NCI-H345 (cell line): ENCODE measurements around the gene CD248.
"Not testable (repeated sequence)": the region's sequence is repeated elsewhere in the genome, so short reads cannot be mapped to it uniquely, and the experiment has no call there.

ENCODE experiments used
- DNase-seq: peaks from one replicate; lab custom pipeline; 2025; lab: John Stamatoyannopoulos, UW

Gene CD248, protein sequence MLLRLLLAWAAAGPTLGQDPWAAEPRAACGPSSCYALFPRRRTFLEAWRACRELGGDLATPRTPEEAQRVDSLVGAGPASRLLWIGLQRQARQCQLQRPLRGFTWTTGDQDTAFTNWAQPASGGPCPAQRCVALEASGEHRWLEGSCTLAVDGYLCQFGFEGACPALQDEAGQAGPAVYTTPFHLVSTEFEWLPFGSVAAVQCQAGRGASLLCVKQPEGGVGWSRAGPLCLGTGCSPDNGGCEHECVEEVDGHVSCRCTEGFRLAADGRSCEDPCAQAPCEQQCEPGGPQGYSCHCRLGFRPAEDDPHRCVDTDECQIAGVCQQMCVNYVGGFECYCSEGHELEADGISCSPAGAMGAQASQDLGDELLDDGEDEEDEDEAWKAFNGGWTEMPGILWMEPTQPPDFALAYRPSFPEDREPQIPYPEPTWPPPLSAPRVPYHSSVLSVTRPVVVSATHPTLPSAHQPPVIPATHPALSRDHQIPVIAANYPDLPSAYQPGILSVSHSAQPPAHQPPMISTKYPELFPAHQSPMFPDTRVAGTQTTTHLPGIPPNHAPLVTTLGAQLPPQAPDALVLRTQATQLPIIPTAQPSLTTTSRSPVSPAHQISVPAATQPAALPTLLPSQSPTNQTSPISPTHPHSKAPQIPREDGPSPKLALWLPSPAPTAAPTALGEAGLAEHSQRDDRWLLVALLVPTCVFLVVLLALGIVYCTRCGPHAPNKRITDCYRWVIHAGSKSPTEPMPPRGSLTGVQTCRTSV

DNA sequence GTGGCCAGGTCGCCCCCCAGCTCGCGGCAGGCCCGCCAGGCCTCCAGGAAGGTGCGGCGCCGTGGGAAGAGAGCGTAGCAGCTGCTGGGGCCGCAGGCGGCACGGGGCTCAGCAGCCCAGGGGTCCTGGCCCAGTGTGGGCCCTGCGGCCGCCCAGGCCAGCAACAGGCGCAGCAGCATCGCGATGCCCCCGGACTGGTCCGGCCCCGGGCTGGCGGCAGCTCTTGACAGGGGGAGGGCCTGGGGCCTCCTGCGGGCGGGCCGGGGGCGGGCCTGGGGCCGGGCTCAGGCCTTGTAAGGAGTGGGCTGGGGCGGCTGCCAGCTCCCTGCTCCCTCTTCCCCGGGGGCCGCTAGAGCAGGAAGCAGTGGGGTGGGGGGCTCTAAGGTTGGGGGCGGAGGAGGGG is at the start of gene CD248:
CD248 (minus strand) TSS at position 196 of the 403 bp plus-strand sequence; CDS start at position 179, 17 bp downstream.
- DNase-seq: no peak

DNA sequence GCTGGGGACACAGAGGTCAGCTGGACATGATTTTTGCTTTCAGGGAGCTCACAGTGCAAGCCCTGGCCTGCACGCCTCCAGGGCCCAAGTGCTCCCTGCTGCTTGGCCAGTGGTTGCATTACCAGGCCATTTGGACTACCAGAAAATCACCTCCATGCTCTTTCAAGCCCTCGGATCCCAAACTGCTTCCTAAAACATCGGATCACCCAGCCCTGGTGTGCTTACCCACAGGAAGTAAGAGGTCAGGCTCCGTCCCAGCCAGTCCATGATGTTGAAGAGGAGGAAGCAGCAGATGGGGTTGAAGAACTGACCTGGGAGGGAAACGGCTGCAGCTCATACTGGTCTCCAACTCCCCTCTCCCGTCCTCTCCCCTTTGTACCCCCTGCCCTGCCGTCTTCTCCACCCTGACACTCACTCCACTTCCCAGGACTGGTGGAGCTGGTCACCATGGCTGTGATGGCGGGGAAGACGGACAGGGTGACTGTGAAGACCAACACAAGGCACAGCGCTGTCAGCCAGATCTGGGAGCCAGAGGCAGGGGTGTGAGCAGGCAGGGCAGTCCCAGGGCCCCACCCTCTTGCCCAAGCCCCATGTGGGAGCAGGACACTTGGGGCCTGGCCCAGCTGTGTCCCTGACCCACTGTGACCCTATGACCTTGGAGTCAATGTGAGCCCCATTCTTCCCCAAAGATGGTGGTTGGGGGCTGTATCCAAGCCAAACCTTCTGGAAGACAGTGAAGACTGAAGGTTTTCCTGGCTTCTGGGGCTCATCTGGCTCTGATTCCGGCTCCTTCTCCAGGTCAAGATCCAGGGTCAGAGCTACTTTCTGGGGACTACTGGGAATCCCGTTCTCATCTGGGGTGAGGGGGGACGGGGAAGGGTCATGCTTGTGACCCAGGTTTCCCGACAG is 49.1 kb upstream of the CD248 start:
- no peak for DNase-seq

DNA sequence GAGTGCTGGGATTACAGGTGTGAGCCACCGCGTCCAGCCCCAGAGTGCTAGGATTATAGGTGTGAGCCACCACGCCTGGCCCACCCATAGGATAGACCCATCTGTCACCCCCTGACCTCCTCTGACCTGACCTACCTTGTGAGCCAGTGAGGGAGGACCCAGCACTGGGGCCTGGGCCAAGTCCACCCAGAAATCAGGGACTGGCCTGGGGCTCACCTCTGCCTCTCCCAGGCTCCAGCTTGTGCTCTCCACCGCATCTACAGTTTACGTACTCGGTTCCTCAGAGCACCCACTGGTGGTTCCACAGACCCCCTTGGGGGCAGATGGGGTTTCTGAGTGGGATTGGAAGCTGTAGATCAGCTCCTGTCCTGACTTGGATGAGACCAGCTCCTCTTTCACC is 48.3 kb upstream of the CD248 start:
- no peak for DNase-seq

DNA sequence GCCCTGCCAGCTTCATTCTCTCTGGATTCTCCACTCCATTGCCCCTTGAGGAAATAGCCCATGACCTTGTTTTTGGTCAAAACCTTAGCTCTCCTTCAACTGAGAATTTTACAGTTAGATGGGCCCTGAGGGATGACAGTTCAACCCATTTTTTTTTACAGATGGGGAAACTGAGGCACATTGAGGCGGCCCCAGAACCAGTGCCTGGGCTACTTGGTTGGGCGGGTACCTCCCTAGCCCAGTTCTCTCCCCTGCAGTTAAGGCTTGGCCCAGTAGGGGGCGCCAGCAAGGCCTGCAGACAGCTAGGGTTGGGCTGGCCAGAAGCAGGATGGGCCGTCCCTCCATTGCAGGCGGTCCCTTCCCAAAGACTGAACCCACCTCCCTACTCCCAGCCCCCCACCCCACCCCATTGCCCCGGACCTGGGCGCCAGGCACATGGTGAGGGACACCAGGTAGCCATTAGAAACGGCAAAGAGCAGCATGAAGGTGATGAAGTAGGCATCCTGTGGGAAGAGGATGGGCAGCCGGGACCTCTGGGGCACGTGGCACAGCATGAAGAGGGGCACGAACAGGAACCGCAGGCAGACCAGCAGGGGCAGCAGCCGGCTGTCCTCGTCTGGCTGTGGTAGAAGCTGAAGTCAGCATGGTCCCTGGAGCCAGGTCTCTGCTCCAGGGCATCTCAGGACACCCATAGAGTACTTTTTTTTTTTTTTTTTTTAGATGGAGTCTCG is 47.1 kb upstream of the CD248 start:
- peak; percentile 25 for DNase-seq

DNA sequence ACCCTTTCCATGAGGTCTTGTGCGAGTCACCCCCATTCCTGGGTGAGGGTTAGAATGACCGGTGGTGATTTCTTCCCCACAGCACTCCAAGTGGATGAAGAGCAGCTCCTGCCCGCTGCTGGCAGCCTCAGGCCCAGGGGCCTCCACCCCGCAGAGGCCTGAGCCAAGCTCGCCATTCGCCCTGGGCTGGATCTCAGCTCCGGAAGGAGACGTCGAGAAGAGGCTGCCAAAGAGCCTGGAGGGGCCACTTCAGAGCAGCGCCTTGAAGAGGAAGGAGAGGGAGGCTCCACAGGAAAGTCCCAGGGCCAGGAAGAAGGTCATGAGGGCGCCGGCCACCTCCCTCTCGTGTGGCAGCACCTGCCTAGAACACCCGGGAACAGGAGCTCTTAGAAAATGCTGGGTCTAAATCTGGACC is 46.4 kb upstream of the CD248 start:
- DNase-seq: no peak

DNA sequence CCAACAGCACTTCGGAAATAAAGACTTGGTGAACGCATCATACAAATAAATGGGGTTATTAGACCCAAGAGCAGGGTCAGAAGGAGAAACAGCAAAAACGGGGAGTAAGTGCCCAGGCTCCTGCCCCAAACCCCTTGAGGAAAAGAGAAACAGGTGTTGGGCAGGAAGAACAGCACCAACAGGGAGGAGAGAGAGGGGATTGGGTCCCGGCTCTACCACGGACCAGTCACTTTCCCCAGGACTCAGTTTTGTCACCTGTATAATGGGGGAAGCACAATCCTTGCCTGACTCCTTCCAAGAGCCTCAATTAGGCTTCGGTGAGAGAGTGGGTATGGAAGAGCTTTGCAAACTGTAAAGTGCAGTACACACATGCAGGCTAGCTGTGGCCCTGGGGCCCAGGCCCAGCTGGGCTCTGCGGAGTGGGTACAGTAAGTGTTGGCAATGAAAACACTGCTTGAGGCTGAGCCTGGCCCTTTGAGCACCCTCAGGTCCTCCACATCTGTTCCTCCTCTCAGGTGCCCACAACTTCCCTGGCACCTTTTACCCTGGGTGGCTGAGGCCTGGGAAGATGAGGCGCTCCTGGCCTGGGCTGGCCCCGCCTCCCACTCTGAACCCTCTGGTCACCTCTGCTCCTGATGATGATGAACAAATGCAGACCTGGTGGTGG is 45.8 kb upstream of the CD248 start:
- DNase-seq: no peak

DNA sequence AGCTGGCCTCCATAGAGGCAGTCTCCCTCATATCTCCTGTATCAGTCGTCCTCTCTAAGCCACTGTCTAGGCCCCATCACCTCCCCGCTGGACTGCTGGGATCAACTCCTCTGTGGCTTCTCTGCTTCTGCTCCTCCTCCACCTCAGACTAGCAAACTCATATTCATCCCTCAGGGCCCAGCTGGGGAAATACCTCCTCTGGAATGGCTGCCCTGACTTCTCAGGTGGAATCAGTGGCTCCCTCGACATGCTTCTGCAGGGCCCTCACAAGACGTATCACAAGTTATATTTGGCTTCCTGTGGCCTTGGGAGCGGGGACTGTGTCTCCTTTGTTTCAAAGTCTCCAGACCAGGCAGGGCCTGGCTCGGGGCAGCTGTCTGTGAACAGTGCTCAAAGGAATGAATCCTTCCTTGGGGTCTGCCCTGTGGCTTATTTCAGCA is 44.7 kb upstream of the CD248 start:
- DNase-seq: no peak

DNA sequence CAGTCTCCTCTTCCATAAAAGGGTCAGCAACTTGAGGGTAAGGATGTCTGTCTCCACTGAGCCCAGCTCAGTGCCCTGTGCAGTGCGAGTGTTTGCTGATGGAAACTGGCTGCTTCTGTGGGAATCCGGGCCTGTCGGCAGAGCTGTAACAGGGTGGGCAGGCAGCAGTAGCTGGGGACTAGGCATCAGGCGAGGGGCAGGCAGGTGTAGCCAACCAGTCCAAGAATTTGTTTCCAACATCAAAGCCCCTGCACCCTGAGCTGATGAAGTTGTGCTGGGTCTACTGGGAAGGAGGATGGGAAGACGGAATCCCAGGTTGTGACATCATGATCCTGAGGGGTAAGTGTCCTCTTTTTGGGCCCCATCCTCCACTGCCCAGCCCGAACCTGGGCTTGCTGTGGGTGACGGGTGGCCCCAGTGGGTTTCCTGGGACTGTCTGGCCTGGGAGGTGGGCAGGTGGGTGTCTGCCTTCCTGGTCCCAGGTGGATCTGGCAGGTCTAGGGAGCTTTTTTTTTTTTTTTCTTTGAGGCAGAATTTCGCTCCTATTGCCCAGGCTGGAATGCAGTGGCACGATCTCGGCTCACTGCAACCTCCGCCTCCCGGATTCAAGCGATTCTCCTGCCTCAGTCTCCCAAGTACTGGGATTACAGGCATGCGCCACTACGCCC is 43.7 kb upstream of the CD248 start:
- no peak for DNase-seq

DNA sequence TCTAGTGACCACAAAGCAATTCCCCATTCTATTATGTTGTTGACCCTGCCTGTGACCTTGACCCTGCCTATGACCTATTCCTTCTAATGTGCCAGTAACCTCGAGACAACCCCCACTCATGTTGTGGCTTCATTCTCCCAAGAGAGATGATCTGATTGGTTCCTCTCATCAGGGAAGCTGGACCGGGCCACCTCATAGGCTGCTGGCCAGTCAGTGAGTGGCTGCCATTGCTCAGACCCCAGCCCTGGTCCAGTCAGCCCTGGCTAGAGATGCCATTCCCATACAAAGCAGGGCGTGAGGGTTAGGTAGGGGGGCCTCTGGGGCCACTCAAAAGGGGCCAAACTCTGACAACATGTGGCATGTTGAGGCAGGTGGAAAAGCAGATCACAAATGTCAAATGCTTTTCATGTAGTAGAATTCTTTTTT is 42.8 kb upstream of the CD248 start:
- no peak for DNase-seq

DNA sequence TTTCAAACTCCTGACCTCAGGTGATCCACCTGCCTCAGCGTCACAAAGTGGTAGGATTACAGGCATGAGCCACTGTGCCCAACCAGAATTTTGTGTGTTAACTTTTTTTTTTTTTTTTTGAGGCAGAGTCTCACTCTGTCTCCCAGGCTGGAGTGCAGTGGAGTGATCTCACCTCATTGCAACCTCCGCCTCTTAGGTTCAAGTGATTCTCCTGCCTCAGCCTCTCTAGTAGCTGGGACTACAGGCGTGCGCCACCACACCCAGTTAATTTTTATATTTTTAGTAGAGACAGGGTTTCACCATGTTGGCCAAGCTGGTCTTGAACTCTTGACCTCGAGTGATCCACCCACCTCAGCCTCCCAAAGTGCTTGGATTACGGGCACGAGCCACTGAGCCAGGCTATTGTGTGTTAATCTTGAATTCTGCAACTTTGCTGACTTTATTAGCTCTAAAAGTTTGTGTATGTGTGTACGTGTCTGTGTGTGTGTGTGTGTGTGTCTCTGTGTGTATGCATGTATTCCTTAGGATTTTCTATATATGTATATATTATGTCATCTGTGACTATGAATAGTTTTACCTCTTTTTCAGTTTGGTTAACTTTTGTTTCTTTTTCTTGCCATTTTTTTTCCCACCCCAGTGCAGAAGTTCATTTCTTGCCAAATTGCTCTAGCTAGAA is 33.9 kb upstream of the CD248 start:
- not testable (repeated sequence) for DNase-seq

DNA sequence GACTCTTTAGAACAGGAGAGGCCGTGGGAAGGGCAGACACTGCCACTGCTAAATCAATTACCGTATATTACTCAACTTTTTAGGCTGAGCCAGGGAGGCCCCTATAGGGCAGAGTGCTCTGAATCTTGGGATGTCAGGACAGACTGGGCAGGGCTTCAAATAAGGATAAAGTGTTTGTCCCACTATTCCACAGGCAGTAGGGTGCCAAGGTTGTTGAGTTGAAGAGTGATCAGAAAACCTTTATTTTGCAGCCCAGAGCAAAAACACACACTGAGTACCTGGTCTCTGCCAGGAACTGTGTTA is 32.2 kb upstream of the CD248 start:
- DNase-seq: no peak

DNA sequence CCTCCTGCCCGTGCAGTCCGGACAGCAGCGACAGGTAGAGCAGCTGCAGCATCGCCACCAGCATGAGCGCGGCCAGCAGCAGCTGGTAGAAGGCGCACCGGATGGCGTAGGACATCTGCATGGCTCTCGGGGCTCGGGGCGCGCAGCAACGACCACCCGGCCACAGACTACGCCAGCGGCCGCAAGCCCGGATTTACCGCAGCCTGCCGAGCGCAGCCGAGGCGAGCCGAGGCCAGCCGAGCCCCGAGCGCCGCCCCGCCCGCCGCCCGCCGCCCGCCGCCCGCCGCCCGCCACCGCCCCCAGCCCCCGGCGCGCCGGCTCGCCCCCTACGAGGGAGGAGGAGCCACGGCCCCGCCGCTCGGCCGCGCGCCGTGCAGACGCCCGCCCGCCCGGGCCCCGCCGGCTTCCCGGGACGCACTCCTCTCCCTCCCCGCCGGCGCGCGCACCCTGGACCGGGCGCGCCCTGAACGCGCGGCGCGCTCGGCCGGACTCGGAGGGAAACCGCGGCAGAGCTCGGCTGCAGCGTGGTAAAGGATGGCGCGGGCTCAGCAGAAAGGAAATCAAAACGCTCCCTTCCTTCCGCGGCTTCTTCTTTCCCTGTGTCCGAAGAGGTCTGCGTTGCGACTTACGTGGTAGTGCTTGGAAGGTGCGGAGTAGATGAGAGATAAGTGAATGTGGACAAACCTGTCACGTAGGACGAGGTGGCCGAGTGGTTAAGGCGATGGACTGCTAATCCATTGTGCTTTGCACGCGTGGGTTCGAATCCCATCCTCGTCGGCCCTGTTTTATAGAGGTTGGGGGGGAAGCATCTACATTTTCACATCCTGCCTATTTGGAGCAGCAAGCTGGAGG is 30.8 kb upstream of the CD248 start, which contains the start of gene B4GAT1:
B4GAT1 (minus strand) TSS at position 205 of the 852 bp plus-strand sequence; CDS start at position 121, 84 bp downstream.
- peak; percentile 79 for DNase-seq

DNA sequence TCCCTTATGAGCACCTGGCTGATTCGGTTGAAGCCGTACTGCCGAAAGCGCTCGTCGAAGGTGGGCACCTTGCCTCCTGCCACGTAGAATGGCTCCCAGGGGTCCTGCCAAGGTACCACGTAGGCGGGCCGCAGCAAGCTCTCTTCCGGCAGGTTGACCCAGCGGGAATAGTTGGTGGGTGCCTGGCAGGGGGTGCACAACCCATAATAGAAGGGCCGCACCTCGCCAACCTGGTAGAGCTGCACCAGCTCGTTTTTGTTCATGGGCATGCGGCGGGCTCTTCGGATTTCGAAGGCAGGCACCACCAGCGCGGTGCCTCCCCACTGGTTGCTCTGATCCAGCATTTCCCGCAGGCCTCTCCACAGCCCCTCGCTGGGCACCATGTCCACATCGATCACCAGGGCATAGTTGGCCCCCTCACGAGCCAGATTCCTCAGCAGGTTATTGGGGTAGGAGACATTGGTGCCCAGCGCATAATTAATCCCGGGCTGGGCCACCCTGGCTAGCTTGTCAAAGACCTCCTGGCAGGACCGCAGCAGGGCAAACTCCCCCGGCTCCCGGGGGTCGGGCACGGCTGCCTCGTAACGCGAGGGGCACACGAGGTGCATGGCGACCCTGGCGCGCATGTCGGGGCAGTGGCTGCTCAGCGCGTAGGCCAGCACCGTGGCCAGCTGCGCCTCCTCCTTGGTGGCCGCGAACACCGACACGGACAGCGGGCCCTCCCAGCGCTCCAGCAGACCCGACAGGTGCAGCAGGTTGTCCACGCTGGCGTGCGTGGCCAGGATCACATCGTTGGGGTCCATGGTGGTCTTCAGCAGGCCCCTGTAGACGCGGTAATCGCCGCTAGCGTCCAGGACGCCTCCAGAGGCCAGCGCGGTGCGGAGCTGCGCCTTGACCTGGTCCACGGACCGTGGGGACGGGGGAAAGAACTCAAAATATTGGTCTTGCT is 29.9 kb upstream of the CD248 start:
- DNase-seq: no peak

DNA sequence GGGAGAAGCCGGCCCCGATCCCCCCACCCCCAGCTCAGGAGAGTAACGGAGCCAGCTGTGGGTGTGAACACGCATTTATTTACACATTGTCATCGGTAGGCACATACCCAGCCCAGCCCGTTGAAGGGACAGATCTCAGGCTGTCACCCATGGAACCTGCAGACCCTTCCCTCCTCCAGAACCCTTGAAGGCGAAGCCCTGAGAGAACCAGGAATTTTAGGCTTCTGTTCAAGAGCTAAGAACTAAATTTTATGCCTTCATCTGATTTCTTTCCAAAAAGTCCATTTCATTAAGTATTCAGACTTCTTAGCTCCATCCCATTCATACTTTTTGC is 28.4 kb upstream of the CD248 start:
- DNase-seq: no peak

DNA sequence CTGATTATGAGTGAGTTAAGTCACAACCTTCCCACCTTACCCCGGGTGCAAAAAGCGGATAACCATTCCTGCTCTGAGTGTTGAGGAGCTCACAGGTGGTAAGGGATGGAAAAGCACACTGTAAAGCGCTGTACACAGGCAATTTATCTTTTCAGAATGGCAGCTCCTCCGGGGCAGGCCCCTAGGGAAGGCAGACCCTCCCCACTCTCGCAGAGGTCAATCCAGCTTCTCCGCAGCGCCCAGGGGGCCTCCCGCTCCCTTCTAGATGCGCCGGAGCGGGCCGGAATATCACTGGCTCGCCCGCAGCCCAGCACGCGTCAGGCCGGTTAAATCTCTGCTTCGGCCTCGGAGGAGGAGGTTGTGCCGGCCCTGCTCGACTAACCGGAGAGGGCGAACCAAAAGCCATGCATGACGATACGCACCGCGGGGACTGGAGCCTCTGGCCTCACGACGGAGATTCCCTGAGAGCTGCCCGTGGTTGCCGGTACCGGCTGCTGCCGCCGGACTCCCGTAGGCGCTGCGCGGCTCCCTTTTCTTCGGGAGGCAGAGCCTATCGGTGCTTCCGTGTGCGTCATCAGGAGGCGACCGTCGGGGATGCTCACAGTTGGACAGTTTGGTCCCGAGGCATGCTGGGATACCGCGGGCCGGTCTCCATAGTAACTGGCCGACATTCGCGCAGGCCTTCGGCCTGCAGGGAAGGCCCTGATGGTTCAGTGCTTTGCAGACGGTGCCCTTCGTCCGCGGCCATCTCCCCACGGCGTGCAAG is 27.9 kb upstream of the CD248 start, which contains the start of gene BRMS1:
BRMS1 (minus strand) TSS at position 555 of the 766 bp plus-strand sequence. CDS start 2,870 bp downstream, outside the sequence.
- peak; percentile 97 for DNase-seq

DNA sequence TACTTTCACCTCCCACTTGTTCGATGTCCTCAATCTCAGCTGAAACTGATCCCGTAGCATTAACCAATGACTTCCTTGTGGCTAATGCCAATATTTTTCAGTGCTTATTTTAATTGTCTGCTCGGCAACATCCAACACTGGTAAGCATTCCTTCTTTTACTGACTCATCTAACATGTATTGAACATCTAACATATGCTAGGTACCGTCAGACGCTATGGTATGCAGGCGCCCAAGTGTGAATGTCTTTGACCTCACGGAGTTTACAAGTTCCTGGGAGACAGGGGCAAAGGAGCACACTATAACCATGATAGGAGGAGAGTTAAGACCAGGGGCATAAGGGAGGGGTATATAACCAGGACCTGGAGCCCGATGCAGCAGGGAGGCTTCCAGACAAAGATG is 26.3 kb upstream of the CD248 start:
- DNase-seq: no peak
